Prostate gland (tissue), 2 donors: Measurements from ENCODE around the gene NFAM1. TPM values are rescaled to one million over a fixed set of nuclear protein-coding genes. Genes with fewer than 3 reads are reported as not detected.

Source experiments
- DNase-seq: peaks from one replicate; pipeline ENCODE4 v3.0.0-alpha.2; 2019; ENCODE audit warnings: low spot score
- H3K27ac ChIP-seq, 2 donors: fragments of 200-600 bp; sonication (generic); 2 replicates each; pipeline ENCODE4 v1.5.1; 2017 to 2019
- H3K27me3 ChIP-seq: fragments of 200-600 bp; sonication (generic); replicated peaks from 2 replicates; pipeline ENCODE4 v1.5.1; 2019; ENCODE audit not compliant: insufficient read depth
- H3K36me3 ChIP-seq, 2 donors: fragments of 200-600 bp; sonication (generic); 1 replicate in 1 of 2; 2 replicates in 1 of 2; pipeline versions ENCODE4 v1.5.1 to v1.8.1; 2017 to 2019
- H3K4me1 ChIP-seq: fragments of 200-600 bp; sonication (generic); replicated peaks from 2 replicates; pipeline ENCODE4 v1.5.1; 2019
- H3K4me3 ChIP-seq, 2 donors: fragments of 200-600 bp; sonication (generic); 2 replicates each; pipeline ENCODE4 v1.5.1; 2017 to 2019
- H3K9me3 ChIP-seq: fragments of 200-600 bp; sonication (generic); 2 replicates; pipeline ENCODE4 v1.5.1; 2017
- POLR2A ChIP-seq: fragments of 450-650 bp; IDR thresholded peaks from one replicate; pipeline ENCODE4 v1.6.1; 2016; ENCODE audit warnings: antibody characterized with exemption, mild to moderate bottlenecking
- POLR2AphosphoS5 ChIP-seq: sonication (generic); formaldehyde crosslinking; IDR thresholded peaks from one replicate; pipeline ENCODE4 v1.6.1; 2017; ENCODE audit warnings: antibody characterized with exemption
- WGBS: methylation state at CpG from one replicate; pipeline ENCODE4 v1.1.5; 2018; 5-methylcytosine and 5-hydroxymethylcytosine counted together
- intact Hi-C: fragments of 100-400 bp; cut with DNase I; formaldehyde crosslinking; loops from one replicate; pipeline ENCODE4 v1.14.2; 2022
- total RNA-seq, 2 donors: library from RNA; depleted of rRNA; stranded (reverse); fragments of >200 nt; gene quantifications; one replicate each; pipeline ENCODE4 v1.1.0, GENCODE V29; 2016
- TF ChIP-seq, protein P1 (sequence below), 4 experiments: fragments of 200-600 bp in 2 of 4; fragments of 450-650 bp in 2 of 4; sonication (generic) in 2 of 4; IDR thresholded peaks; 1 replicate in 3 of 4; 2 replicates in 1 of 4; pipeline ENCODE4 v1.5.1; 2016 to 2019; ENCODE audit warnings: antibody characterized with exemption in 4 of 4, mild to moderate bottlenecking in 2 of 4, moderate library complexity in 2 of 4

The NFAM1 gene
- total RNA-seq, 2 donors from 2014 or later = 0.36 to 2.4 TPM

- Histone ChIP-seq H3K9me3 (no peaks in the 10 kb centered on the region), H3K4me3 (no peak overlapping the region), H3K4me1 (no peaks in the 10 kb centered on the region), H3K27ac (no peak overlapping the region), H3K27me3 (no peaks in the 10 kb centered on the region), H3K36me3 (no peaks in the 10 kb centered on the region)
- DNase-seq = no peak
- no peak for TF ChIP-seq POLR2A
- TF ChIP-seq, protein P1, sequence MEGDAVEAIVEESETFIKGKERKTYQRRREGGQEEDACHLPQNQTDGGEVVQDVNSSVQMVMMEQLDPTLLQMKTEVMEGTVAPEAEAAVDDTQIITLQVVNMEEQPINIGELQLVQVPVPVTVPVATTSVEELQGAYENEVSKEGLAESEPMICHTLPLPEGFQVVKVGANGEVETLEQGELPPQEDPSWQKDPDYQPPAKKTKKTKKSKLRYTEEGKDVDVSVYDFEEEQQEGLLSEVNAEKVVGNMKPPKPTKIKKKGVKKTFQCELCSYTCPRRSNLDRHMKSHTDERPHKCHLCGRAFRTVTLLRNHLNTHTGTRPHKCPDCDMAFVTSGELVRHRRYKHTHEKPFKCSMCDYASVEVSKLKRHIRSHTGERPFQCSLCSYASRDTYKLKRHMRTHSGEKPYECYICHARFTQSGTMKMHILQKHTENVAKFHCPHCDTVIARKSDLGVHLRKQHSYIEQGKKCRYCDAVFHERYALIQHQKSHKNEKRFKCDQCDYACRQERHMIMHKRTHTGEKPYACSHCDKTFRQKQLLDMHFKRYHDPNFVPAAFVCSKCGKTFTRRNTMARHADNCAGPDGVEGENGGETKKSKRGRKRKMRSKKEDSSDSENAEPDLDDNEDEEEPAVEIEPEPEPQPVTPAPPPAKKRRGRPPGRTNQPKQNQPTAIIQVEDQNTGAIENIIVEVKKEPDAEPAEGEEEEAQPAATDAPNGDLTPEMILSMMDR (IDR thresholded peaks at IDR 0.05) = no peak
- TF ChIP-seq POLR2AphosphoS5 = no peak
- 73% methylated on average over 19 of the region's 19 CpGs for WGBS
- intact Hi-C loops = no loop called here
Observed at GRCh38 chr22:42401535-42402334, 30.5 kb downstream of the NFAM1 start.

- TF ChIP-seq POLR2AphosphoS5 (no peak), POLR2A (no peak)
- TF ChIP-seq, protein P1 (IDR thresholded peaks at IDR 0.05) = no peak
- Histone ChIP-seq H3K27me3 (no peaks in the 10 kb centered on the region), H3K4me1 (no peaks in the 10 kb centered on the region), H3K4me3 (no peak overlapping the region), H3K9me3 (no peaks in the 10 kb centered on the region), H3K36me3 (no peaks in the 10 kb centered on the region), H3K27ac (no peak overlapping the region)
- intact Hi-C loops = no loop called here
- no peak for DNase-seq
- 95% methylated on average over 18 of the region's 18 CpGs for WGBS
Observed at GRCh38 chr22:42400811-42401534, 31.2 kb downstream of the NFAM1 start.

- Histone ChIP-seq H3K9me3 (no peaks in the 10 kb centered on the region), H3K4me1 (no peaks in the 10 kb centered on the region), H3K27ac (no peak overlapping the region), H3K4me3 (no peak overlapping the region), H3K27me3 (no peaks in the 10 kb centered on the region), H3K36me3 (no peaks in the 10 kb centered on the region)
- intact Hi-C loops = loop anchor here (10.0 kb wide), 1 partner anchor 65 kb away; no protein-coding TSS in a partner anchor
- TF ChIP-seq, protein P1 (IDR thresholded peaks at IDR 0.05) = no peak
- no peak for TF ChIP-seq POLR2A
- TF ChIP-seq POLR2AphosphoS5 = no peak
- 65% methylated on average over 30 of the region's 30 CpGs for WGBS
- no peak for DNase-seq
Observed at GRCh38 chr22:42399315-42400271, 32.6 kb downstream of the NFAM1 start.

DNA sequence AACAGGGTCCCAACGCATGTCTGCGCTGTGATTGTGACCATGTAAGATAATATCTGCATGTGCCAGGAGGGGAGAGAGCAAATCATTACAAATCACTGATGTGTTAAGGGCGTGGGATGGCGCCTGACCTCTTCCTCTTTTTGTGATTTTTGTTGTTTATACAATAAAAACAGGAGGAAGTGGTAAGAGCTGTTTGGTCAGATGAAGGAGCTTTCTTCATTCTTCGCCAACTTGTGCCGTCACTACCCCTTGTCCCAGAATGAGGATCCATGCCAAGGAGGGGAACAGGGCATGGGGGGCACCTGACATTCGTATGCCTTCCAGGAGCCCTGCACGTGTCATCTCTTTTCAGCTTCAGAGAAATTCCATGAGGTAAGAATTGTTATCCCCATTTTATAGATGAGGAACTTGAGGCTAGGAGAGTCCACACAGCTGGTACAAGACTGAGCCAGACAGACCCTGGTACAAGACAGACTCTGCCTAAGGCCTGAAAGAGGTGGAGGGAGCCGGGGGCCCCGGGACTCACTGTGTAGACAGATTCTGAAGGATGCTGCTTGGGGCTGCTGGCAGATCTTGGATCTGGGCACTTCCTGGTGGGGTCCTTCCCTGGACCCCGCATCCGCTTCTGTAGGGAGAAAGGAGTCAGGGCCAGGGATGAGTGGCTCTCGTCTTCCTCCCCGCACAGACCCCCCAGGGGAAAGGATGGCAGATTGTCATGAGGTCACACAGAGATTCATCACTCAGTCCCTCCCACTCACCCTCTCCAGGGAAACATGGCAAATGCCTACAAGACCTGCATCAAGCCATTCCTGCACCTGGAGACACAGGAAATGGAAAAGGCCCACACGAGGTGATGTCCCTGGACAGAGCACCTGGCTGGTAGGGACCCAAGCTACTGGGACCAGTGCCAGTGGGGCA is 34.6 kb downstream of the NFAM1 start:
- no peaks in the 10 kb centered on the region for H3K36me3 ChIP-seq
- H3K9me3 ChIP-seq = no peaks in the 10 kb centered on the region
- WGBS = 68% methylated on average over 15 of the region's 15 CpGs
- no peaks in the 10 kb centered on the region for H3K27me3 ChIP-seq
- H3K4me3 ChIP-seq = no peak overlapping the region
- no peak for DNase-seq
- no peak for TF ChIP-seq POLR2A
- TF ChIP-seq, protein P1 (IDR thresholded peaks at IDR 0.05) = no peak
- no peak for TF ChIP-seq POLR2AphosphoS5
- no peaks in the 10 kb centered on the region for H3K4me1 ChIP-seq
- intact Hi-C loops = loop anchor here (10.0 kb wide), 1 partner anchor 63 kb away; no protein-coding TSS in a partner anchor
- H3K27ac ChIP-seq = no peak overlapping the region
